Activated CD8-positive, alpha-beta memory T cell treated with anti-CD3 and anti-CD28 coated beads for 24 hours (primary cell): Measurements from ENCODE around the gene ULK4.

ENCODE experiments used
- DNase-seq: peaks from one replicate; pipeline ENCODE4 v3.0.0-alpha.2; 2020

ULK4 gene

DNA sequence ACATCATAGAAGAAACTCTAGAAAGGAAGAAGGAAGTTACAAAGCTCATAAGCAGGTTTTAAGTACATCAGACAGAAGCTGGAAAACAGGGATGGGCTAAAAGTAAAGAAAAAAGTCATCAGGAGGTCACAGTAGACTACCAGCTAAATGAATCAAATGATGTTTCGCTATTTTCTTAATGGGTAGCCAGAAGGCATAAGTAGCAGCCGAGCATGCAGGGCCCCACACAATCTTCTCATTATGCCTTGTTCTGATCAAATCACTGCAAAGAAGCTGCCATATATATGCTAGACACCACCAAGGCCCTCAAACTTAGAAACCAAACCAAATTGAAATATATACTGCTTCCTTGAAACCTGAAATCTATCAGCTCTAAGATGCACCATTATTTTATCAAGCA lies 349.1 kb downstream of the ULK4 start:
- DNase-seq: no peak

DNA sequence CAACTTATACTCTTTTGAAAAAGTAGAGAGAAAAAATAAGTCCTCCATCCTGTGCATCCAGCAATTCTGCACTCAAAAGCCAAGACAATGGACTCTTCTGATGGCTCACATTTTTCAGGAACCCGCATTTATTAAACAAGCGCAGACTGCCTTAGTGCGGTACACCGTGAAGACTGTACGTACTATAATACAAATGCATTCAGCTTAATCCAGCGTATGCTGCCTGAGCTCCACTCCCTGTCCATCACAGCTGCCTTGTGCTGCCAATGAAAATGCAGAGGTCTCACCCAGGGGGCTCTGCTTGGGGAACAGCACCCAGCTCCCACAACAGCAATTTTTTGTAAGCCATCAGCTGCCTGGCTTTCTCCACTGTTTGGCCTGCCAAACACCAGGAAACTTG lies 350.9 kb downstream of the ULK4 start:
- no peak for DNase-seq

DNA sequence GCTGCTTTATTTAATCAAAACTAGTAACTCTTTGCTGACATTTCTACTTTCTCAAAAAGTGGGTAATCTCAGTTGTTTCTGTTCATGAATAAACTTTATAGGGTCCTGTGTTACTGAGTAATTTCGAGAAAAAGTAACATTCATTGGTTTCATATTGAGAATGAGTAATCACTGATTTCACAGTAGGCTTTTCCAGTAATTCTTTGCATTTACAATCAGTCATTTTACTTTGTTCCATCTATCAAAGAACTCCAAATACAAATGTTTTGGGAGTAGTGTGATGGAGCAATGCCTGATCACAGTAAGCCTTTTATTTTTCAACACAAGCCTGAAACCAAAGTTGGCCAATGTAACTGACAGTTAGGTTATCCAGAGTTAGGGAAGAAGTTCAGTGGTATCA lies 353.6 kb downstream of the ULK4 start:
- no peak for DNase-seq

DNA sequence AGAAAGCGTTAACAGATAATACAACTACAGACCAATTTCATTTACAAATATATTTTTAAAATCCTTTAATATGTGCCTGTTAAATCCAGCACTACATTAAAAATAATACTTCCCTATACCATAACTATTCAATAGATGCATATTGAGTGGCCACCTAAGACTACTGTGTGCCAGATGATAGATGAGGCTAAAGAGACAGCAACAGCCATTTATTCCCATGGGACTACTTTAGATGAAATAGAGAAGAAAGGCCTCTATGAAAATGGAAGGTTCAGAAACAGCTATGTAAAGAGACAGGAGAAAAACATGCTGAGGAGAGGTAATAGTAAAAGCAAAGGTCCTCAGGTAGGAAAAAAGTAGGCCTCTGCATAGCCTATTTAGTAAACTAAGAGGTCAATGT lies 358.1 kb downstream of the ULK4 start:
- no peak for DNase-seq

DNA sequence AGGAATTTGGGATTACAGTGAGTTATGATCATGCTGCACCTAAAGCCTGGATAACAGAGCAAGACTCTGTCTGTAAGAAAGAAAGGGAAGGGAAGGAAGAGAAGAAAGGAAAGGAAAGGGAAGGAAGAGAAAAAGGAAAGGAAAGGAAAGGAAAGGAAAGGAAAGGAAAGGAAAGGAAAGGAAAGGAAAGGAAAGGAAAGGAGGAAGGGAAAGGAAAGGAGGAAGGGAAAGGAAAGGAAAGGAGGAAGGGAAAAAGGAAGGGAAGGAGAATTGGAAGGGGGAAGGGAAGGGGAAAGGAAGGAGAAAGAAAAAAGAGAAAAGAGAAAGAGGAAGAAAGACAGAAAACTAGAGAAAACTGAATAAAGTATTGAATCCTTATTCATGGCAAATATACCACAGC lies 359.8 kb downstream of the ULK4 start:
- no peak for DNase-seq

DNA sequence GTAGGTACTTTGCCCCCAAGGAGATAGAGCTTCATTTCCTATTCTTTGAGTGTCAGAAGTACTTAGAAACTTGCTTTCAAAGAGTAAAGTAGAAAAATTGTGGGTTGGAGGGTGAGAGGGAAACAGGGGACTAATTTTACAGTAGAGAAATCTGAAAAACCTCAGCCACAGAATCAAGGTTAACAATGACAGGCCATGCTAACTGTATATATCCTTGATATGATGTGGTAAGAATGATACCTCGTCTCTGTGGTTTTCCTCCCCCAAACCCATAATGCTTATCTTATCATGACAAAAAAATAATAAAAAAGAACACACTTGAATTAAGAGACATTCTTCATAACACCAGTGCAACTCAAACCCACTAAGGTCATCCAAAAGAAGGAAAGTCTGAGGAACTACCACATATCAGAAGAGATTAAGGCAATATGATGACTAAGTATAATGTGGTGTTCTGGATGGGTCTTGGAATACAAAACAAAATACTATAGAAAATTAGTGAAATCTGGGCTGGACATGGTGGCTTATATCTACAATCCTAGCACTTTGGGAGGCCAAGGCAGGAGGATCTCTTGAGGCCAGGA lies 360.4 kb downstream of the ULK4 start:
- no peak for DNase-seq

DNA sequence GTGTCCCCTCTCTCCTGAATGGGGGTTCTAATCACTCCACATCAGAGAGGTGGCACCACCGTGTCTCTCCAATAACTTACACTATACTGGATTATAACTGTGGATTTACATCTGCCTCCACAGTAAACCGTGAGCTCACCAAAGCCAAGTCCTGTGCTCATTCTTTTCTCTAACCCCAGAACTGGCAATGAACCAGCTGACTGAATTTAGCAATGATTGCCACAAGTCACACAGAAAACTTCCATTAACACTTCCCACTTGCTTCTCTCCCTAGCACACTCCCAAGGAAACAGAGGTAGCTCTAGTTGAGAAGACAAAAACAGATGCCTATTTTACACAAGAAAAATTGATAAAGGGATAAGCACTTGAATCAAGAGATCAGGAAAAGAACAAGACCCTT lies 361.3 kb downstream of the ULK4 start:
- no peak for DNase-seq

DNA sequence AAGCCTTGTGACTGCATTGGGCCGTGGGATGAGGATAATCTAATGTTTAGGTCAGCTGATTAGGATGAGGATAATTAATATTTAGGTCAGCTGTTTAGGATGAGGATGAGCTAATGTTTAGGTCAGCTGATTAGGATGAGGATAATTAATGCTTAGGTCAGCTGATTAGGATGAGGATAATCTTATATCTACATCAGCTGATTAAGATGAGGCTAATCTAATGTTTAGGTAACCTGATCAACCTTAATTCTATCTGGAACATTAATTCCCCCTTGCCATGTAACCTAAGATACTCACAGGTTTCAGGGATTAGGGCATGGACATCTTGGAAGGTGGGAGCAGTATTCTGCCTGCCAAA lies 362.8 kb downstream of the ULK4 start:
- no peak for DNase-seq

DNA sequence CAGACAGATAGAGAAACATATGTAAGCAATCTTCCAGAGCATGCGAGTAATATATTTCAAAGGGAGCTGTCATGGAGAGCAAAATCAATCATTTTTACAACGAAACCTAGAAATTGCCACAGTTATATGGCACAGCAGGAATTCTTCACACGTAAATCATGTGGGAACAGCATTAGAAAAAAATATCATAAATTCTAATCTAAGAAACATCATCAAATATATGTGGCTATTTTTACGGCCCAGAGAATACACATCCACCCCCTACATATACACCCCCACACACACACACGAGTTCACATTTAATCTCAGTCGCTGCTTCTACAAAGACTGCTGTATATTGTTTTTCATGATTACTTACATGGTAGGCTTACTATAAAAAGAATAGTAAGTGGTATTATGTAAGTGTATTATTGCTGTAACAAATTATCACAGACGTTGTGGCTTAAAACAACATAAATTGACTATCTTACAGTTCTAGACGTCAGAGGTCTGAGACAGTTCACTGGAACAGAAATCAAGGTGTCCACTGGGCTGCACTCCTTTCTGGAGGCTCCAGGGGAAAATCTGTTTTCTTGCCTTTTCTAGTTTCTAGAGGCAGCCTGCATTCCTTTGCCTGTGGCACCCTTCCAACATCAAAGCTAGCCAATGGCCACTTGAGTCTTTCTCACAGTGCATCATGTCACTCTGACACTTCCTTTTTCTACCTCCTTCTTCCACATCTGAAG lies 363.3 kb downstream of the ULK4 start:
- no peak for DNase-seq

DNA sequence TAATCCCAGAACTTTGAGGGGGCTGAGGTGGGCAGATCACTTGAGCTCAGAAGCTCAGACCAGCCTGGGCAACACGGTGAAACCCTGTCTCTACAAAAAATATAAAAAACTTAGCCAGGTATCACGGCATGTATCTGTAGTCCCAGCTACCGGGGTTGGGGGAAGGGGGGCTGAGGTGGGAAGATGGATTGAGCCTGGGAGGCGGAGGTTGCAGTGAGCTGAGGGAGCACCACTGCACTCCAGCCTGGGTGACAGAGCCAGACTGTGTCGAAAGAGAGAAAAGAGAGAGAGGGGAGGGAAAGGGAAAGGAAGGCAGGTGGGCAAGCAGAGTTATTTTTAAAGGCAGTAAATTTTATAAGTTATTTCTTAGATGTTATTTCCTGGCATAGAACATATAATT lies 368.1 kb downstream of the ULK4 start:
- no peak for DNase-seq

DNA sequence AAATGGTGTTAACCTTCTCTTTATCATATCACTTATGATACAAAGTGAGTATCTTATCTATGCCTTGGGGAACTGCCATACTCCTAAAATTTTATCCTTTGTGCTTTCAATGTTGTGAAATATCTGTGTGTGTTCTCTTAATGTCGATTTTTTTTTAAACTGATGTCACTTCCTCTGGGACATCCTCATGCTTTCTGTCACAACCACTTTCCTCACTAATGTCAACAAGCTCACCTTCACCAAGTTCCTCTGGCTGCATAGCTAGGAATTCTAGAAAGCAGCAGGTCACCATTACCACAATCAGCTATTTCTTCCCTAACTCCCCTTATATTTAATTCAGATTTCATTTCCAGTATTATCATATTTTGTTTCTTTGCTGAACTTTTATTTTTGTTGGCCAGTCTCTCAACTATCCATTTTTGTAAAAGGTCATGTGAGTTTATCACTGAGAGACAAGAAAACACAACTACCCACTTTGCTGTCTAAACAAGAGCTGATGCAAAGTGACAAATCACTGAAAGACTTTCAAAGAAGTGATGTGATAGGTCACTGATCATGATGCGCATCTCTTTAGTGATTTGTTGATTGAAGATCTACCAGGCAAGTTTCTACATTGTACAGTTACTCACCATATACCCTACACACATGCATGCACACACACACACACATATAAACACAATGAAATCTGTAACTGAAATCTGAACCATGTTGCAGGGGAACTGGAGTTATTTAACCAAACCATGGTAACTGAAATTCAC lies 369.0 kb downstream of the ULK4 start:
- no peak for DNase-seq

DNA sequence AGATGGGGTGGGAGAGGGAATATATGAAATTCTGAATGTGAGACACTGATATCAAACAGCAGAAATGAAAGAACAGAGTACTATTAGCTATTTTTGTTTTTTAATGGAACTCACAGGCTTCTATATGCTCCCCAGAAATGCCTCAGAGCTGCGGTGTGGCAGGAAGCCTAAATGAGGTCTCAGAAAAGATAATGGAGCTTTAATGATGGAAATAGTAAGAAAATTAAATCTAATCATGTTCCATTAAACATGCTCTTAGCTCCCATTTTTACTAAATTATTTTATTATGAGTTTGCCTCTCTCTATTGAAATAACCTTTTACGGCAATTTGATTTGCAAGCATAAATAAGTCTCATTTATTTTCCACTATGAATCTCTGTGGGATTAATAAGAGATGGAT lies 378.9 kb downstream of the ULK4 start:
- DNase-seq: no peak

DNA sequence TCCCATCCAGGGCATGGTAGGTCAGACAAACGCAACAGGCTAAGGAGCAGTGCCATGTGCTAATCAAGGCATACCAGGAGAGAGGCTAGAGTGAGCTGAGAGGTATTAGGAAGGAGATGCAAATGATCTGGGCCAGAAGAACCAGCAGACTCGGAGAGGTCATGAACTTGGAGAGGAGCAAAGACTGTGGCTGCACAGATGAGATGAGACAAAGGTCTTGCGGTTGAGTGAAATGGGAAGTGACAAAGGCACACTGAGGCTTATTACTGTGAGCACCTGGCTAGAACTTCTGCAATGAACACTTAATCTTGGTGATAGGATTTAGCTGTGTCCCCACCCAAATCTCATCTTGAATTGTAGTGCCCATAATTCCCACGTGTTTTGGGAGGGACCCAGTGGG lies 380.2 kb downstream of the ULK4 start:
- no peak for DNase-seq

DNA sequence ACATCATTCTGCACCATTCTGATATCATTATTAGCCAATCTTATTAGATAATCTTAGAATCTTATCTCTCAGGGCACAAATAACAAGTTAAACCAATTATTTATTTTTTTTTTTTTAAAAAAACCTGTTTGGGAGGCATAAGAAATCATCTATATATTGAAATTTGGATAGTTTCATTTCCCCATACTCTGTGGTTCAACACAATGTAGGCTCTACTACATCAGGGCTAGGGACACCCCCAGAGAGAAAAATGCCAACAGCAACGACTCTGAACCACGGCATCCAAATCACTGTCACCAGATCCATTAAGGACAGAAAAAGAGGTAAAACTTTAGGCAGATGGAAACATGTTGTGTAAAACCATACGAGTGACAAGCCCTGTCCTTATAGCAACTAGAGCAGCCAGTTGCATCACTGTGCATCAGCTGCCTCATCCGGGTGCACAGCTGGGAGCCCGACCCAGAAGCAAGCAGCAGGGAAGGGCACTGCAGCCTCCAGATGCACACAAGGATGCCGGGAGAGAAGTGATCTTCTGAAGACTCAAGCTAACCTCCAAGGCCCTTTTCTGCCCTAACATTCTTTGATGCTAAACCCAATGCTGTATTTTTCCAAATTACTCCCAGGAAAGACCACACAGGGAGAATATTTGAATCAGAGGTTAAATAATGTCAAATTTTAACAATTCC lies 381.5 kb downstream of the ULK4 start:
- no peak for DNase-seq

DNA sequence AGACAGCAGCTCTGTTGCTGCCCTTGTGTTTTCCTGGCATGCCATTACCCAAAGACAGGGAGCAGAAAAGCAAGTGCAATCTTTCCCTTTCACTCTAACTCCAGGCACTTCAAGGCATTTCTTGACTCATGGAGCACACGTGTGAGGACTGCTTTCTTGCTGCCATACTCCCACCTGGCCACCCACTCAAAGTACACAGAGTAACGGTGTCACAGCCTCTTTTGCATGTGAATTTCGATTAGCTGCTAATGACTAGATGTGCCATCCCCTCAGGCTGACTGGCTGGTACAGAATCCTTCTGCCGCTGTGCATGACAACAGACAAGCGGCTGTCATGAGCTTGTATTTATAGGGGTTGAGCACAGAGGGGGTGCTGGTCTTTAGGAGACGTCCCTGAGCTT lies 382.0 kb downstream of the ULK4 start:
- DNase-seq: no peak

DNA sequence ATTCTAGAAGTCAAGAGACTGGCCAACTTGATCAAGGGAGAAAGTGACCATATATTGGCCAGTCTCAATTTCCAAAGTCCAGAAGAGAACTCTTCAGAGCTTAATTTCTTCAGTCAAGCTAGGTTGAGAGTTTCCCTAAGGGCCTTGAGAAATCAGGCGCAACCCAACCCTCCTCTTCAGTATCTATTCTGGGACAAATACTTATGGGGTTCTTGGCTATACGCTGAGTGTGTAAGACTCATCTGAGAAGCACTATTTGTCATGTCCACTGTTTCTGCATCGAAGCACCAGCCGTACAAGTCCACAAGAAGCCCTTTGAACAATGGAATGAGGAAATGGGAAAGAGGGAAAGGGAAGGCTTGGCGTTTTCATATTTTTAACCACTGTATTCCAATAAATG lies 383.1 kb downstream of the ULK4 start:
- no peak for DNase-seq

DNA sequence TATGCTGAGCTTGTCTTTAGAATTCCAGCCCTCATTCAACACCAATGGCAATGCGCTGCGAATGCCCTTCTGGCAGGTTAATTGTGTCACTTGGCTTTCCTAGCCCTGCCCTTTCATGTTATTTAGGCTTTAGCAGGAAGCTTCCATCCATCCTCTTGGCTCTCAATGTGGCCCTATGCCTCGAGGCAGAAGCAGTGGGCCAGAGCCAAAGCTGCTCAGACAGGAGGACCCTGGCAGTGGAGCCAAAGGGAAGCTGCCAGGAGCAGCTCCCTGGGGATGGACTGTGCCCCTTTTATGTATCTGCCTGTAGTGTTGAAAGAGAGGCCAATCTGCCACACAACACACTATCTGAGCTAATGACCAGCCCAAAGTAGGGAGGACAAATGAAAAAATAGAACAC lies 386.2 kb downstream of the ULK4 start:
- DNase-seq: no peak

DNA sequence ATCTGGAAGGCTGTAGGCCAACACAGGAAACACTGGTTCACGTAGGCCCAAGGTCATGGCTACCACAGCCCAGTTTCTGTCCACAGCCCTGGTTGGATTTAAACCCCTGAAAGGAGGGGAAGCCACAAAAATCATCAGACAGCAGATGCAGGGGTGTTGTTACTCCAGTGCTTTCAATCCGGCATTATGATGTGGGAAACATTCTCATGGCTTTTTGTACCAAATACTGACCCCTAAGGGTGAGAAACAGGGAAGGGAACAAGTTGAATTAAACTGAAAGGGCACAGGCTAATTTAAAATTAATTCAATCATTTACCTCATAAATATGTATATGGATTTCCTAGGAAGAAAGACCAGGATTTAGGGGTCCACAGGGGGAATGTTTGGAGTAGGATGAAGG lies 387.0 kb downstream of the ULK4 start:
- DNase-seq: no peak

DNA sequence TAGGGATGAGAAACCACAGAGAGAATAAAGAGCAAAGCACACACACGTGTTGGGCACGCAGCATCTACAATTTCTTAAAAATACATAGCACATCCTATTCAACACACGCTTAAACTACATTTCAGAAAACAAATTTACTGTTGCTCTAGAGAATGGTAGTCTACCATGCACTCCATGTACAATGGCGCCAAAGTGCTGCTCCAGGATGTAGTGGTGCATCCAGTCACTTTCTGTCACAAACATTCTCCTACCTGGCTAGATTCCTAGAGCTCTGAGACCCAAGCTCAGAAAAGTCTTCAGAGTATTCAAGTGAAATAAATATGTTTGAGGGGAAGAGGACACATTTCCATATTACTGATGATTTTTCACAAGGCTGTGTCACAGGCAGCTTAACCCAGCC lies 388.3 kb downstream of the ULK4 start:
- no peak for DNase-seq

DNA sequence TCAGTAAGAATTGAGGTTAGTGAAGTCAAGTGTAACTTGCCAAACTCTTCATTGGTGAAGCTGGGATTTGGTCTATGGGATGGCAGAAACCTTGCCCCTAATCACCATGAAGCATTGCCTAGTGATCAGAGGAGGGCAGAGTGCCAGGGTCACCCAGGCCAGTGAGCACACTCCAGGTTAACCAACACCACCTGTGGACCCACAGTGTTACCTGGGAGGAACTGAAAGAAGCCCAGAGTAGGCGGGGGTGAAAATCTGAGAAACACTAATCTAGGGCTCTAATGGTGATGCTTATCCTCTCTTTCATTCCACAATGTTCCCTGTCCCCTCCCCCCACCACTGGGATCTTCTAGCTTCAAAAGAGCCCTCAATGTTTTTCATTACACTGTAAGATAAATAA lies 389.8 kb downstream of the ULK4 start:
- DNase-seq: no peak

DNA sequence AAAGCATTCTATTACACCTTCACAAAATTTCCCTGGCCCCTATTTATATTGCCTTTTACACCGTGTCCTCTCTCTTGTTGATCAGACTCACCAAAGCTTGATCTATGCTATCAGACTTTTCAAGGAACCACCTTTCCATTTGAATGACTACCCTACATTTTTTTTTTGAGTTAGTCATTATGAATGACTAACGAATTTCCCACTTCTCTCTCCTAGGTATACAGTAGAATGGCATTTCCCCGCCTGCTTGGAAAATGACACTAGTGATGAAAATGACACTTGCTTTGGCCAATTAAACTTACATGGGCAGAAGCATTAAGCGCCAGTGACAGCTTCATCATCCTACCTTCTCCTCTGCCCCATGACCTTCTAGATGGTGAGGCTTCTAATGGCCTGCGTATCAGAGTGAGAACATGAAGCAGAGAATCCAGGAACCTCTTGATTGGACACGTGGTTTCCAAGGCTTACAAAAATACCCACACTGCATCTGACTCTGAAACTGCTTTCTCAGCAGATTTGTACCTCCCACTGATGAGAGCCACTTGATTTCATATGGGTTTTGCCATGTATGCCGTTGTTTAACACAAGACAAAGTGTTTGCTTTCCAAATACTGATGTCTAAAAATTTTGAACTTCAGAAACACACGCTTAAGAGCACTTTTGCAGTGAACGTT lies 392.1 kb downstream of the ULK4 start:
- DNase-seq: no peak

DNA sequence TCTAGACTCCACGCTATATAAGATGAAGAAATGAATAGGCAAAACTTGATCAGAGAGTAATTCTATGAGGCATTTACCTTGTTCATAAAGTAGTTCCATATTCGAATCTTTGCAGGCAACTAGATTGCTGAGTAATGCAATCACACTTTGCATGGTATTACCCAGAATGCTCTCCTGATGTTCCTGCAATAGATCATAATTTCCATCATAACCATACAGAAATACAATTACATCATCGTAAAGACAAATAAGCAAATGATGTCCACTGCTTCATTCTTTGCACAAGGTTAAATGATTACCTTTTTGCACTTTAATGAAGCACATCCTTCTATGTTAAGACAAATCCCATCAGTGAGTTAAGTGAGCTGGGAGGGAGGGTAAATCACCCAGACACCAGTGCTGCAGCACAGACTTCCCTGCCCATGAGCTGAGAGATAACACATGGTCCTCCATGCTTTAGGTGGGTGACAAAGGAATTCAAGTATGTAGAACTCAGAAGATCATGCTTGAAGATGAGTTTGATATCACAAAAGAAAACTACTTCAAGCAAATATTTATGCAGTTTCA lies 395.9 kb downstream of the ULK4 start:
- DNase-seq: no peak

DNA sequence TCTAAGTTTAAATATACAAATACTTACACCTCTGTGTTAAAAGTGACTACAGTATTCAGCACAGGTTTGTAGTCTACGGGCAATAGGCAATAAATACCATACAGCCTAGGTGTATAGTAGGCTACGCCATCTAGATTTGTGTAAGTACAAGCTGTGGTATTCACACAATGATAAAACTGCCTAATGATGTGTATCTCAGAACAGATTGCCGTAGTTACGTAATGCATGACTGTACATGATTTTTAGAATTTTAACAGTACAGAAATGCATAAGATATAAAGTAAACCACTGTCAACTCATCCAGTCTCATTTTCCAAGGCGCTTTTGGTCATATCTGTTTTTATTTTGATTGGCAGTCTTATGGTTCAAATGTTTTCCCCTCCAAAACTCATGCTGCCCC lies 396.9 kb downstream of the ULK4 start:
- DNase-seq: no peak
